Spleen (tissue), 7 donors: ENCODE measurements around the gene DNAJC16.

Experiments
- CTCF ChIP-seq, 11 experiments: fragments of 200-600 bp in 7 of 11; fragments of 450-650 bp in 4 of 11; sonication (generic) in 4 of 11; IDR thresholded peaks in 8 of 11; conservative IDR thresholded peaks in 3 of 11; 1 replicate in 7 of 11; 2 replicates in 4 of 11; pipeline versions ENCODE4 v1.4.0 to v1.8.0; 2016 to 2021; ENCODE audit warnings: antibody characterized with exemption in 11 of 11, inconsistent platforms in 4 of 11, mild to moderate bottlenecking in 1 of 11
- POLR2A ChIP-seq, 3 donors: fragments of 450-650 bp; IDR thresholded peaks; one replicate each; pipeline ENCODE4 v1.5.1; 2017; ENCODE audit warnings: antibody characterized with exemption in 3 of 3, mild to moderate bottlenecking in 1 of 3
- donor health status: DM: no; HTN: no; CAD: no; lungs with moderate emphysema.
- donor health status: DM: no; HTN: no; CAD: no.
- donor health status: DM: no; HTN: no; CAD: no.

GRCh38 chr1:15598436-15598835, 71.8 kb downstream of the DNAJC16 start:
- no peak for TF ChIP-seq POLR2A (IDR thresholded peaks at IDR 0.05)
- no peak for TF ChIP-seq CTCF (IDR thresholded peaks at IDR 0.05 in 8 of 11, conservative IDR thresholded peaks at IDR 0.05 in 3 of 11)
